ENCODE measurements around the gene RASSF7. TPM values are rescaled to one million over a fixed set of nuclear protein-coding genes. Genes with fewer than 3 reads are reported as not detected.

Gene RASSF7
- total and polyA plus RNA-seq, 10 of the 15 experiments (the other 5 are each of a cell fraction or from before 2014, with no cell fraction given): 0.39 to 29.7 (median 13.2) TPM

DNA sequence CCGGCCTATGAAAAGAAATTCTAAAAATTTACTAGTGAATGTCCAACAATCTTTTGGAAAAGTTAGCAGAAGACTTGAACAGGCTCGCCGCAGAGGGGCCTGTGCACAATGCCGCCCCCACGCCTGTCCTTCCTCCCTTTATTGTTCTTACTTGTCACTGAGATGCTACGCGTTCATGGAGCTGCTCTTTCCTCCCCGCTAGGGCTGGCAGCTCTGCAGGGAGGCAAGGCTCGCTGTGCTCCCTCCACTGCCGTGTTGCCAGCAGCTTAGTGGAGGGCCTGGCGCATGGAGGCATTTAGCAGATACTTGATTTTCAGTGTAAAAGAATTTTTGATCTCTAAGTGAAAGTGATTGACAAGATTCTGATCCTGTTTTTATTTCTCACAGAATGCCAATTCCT lies 30.2 kb downstream of the RASSF7 start:
- ChIA-PET POLR2A (no interaction called here), RAD21 (ENCODE audit: unreplicated experiment) (no interaction called here), CTCF (no interaction called here), SMC1A (ENCODE audit: uncharacterized antibody, unreplicated experiment) (no interaction called here)
- no peaks in the 10 kb centered on the region for H3K27me3 ChIP-seq (replicated peaks in 1 of 2; ENCODE audit: control insufficient read depth in 2 of 2, insufficient read depth in 2 of 2, low read length in 1 of 2)
- no peaks in the 10 kb centered on the region for H3K4me1 ChIP-seq (ENCODE audit: control insufficient read depth, insufficient read depth, low read length)
- no peak for TF ChIP-seq BCL11A (IDR thresholded peaks at IDR 0.05; ENCODE audit: low read depth, low read length)
- no peak for TF ChIP-seq POU2F2 (IDR thresholded peaks at IDR 0.05; ENCODE audit: borderline replicate concordance, low read depth, low read length)
- TF ChIP-seq TCF7 (IDR thresholded peaks at IDR 0.05; ENCODE audit: borderline replicate concordance): no peak
- TF ChIP-seq, protein P1, sequence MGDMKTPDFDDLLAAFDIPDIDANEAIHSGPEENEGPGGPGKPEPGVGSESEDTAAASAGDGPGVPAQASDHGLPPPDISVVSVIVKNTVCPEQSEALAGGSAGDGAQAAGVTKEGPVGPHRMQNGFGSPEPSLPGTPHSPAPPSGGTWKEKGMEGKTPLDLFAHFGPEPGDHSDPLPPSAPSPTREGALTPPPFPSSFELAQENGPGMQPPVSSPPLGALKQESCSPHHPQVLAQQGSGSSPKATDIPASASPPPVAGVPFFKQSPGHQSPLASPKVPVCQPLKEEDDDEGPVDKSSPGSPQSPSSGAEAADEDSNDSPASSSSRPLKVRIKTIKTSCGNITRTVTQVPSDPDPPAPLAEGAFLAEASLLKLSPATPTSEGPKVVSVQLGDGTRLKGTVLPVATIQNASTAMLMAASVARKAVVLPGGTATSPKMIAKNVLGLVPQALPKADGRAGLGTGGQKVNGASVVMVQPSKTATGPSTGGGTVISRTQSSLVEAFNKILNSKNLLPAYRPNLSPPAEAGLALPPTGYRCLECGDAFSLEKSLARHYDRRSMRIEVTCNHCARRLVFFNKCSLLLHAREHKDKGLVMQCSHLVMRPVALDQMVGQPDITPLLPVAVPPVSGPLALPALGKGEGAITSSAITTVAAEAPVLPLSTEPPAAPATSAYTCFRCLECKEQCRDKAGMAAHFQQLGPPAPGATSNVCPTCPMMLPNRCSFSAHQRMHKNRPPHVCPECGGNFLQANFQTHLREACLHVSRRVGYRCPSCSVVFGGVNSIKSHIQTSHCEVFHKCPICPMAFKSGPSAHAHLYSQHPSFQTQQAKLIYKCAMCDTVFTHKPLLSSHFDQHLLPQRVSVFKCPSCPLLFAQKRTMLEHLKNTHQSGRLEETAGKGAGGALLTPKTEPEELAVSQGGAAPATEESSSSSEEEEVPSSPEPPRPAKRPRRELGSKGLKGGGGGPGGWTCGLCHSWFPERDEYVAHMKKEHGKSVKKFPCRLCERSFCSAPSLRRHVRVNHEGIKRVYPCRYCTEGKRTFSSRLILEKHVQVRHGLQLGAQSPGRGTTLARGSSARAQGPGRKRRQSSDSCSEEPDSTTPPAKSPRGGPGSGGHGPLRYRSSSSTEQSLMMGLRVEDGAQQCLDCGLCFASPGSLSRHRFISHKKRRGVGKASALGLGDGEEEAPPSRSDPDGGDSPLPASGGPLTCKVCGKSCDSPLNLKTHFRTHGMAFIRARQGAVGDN (IDR thresholded peaks at IDR 0.05): no peak
- TF ChIP-seq GABPA (IDR thresholded peaks at IDR 0.05; ENCODE audit: low read depth): no peak
- TF ChIP-seq ESRRA (IDR thresholded peaks at IDR 0.05; ENCODE audit: low read length): no peak
- TF ChIP-seq SREBF2 (IDR thresholded peaks at IDR 0.05; ENCODE audit: low read length): no peak
- no peak for TF ChIP-seq RB1 (IDR thresholded peaks at IDR 0.05; ENCODE audit: borderline replicate concordance)
- no peak for TF ChIP-seq HDAC6 (IDR thresholded peaks at IDR 0.05; ENCODE audit: unreplicated experiment)
- TF ChIP-seq TARDBP (IDR thresholded peaks at IDR 0.05; ENCODE audit: borderline replicate concordance): no peak
- TF ChIP-seq, protein P2, sequence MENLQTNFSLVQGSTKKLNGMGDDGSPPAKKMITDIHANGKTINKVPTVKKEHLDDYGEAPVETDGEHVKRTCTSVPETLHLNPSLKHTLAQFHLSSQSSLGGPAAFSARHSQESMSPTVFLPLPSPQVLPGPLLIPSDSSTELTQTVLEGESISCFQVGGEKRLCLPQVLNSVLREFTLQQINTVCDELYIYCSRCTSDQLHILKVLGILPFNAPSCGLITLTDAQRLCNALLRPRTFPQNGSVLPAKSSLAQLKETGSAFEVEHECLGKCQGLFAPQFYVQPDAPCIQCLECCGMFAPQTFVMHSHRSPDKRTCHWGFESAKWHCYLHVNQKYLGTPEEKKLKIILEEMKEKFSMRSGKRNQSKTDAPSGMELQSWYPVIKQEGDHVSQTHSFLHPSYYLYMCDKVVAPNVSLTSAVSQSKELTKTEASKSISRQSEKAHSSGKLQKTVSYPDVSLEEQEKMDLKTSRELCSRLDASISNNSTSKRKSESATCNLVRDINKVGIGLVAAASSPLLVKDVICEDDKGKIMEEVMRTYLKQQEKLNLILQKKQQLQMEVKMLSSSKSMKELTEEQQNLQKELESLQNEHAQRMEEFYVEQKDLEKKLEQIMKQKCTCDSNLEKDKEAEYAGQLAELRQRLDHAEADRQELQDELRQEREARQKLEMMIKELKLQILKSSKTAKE (IDR thresholded peaks at IDR 0.05; ENCODE audit: low read depth, poor library complexity, severe bottlenecking): no peak
- no peak for TF ChIP-seq ZNF217 (IDR thresholded peaks at IDR 0.05)
- TF ChIP-seq BMI1 (IDR thresholded peaks at IDR 0.05; ENCODE audit: borderline replicate concordance): no peak
- no peak for TF ChIP-seq IRF4 (IDR thresholded peaks at IDR 0.05; ENCODE audit: low read depth, low read length)
- no peak for TF ChIP-seq MYB (IDR thresholded peaks at IDR 0.05; ENCODE audit: borderline replicate concordance, low read depth, low read length)
- FAIRE-seq (no peak), DNase-seq (ENCODE audit: low read depth, low spot score) (no peak), ATAC-seq (no peak)
- no peaks in the 10 kb centered on the region for H4K20me1 ChIP-seq (ENCODE audit: control insufficient read depth, insufficient read depth)
- 90% methylated on average over 11 of the region's 11 CpGs for WGBS (ENCODE audit: insufficient coverage, insufficient replicate concordance, low lambda C conversion rate, missing lambda C conversion rate)
- H3K4me3 ChIP-seq: no peak overlapping the region
- intact Hi-C loops (cut with micrococcal nuclease; ENCODE audit: unreplicated experiment): no loop called here
- H3K36me3 ChIP-seq (ENCODE audit: control insufficient read depth in 2 of 2, insufficient read depth in 2 of 2, low read length in 1 of 2): peaks cover 35 to 47% of the 10 kb centered on the region in 2 experiments
- no peaks in the 10 kb centered on the region for H3K9me3 ChIP-seq (replicated peaks; ENCODE audit: control insufficient read depth, insufficient read depth, low read length)
- in situ Hi-C loops (cut with MboI): no loop called here
- no peak overlapping the region for H3K9ac ChIP-seq (ENCODE audit: control insufficient read depth, insufficient read depth, low read length)
- H3K79me2 ChIP-seq (ENCODE audit: control insufficient read depth, insufficient read depth, low read length): no peaks in the 10 kb centered on the region
- H3K27ac ChIP-seq (ENCODE audit: control insufficient read depth, insufficient read depth): no peak overlapping the region
- H3K4me2 ChIP-seq (ENCODE audit: control insufficient read depth, insufficient read depth): no peak overlapping the region
- H2AFZ ChIP-seq (ENCODE audit: control insufficient read depth, low read depth, low read length): no peak overlapping the region
- no TSS peak for BruUV-seq (replicated peaks)

All from GM12878 (cell line).